Astrocyte (in vitro differentiated cells and primary cell): Measurements from ENCODE around the gene ZNF277. TPM values are rescaled to one million over a fixed set of nuclear protein-coding genes. Genes with fewer than 3 reads are reported as not detected.

Source experiments
- DNase-seq: peaks from one replicate; pipeline ENCODE4 v3.0.0-alpha.2; 2010; ENCODE audit warnings: low read depth
- FAIRE-seq: peaks from 2 replicates; lab custom pipeline; 2011; peaks lifted over from hg19 to GRCh38; lab: Jason Lieb, UNC
- H2AFZ ChIP-seq: 2 replicates; pipeline ENCODE4 v1.6.0; 2012; ENCODE audit warnings: low read depth, low read length, inconsistent platforms
- H3K27ac ChIP-seq: 2 replicates; pipeline ENCODE4 v1.5.1; 2011; ENCODE audit warnings: low read depth, low read length, inconsistent platforms
- H3K27me3 ChIP-seq: 2 replicates; pipeline ENCODE4 v1.6.0; 2011; ENCODE audit warnings: low read length, inconsistent platforms; ENCODE audit not compliant: insufficient read depth
- H3K36me3 ChIP-seq: 2 replicates; pipeline ENCODE4 v1.5.1; 2011; ENCODE audit warnings: low read length, inconsistent platforms; ENCODE audit not compliant: insufficient read depth
- H3K4me1 ChIP-seq: 2 replicates; pipeline ENCODE4 v1.5.1; 2011; ENCODE audit warnings: low read length, inconsistent platforms; ENCODE audit not compliant: insufficient read depth
- H3K4me2 ChIP-seq: 2 replicates; pipeline ENCODE4 v1.6.0; 2012; ENCODE audit warnings: low read length, inconsistent platforms
- H3K4me3 ChIP-seq: 2 replicates; pipeline ENCODE4 v1.5.1; 2011; ENCODE audit warnings: low read depth, mild to moderate bottlenecking, low read length, inconsistent platforms; ENCODE audit not compliant: insufficient read depth
- H3K79me2 ChIP-seq: 2 replicates; pipeline ENCODE4 v1.6.0; 2012; ENCODE audit warnings: mild to moderate bottlenecking, low read length, inconsistent platforms; ENCODE audit not compliant: insufficient read depth
- H3K9ac ChIP-seq: 2 replicates; pipeline ENCODE4 v1.6.0; 2012; ENCODE audit warnings: mild to moderate bottlenecking, low read length, inconsistent platforms
- H3K9me3 ChIP-seq: 2 replicates; pipeline ENCODE4 v1.5.1; 2012; ENCODE audit warnings: low read depth, mild to moderate bottlenecking, low read length, inconsistent platforms; ENCODE audit not compliant: insufficient read depth
- H4K20me1 ChIP-seq: 2 replicates; pipeline ENCODE4 v1.6.0; 2012; ENCODE audit warnings: low read length, inconsistent platforms; ENCODE audit not compliant: insufficient read depth
- H3K27ac Mint-ChIP-seq: one replicate; pipeline ENCODE4 v1.8.0; 2021; ENCODE audit warnings: mild to moderate bottlenecking, mixed read lengths; ENCODE audit not compliant: unreplicated experiment
- H3K27me3 Mint-ChIP-seq: one replicate; pipeline ENCODE4 v1.8.0; 2021; ENCODE audit warnings: low read depth, mixed read lengths; ENCODE audit not compliant: unreplicated experiment
- H3K36me3 Mint-ChIP-seq: one replicate; pipeline ENCODE4 v1.8.0; 2021; ENCODE audit warnings: low read depth, mixed read lengths; ENCODE audit not compliant: unreplicated experiment
- H3K4me1 Mint-ChIP-seq: one replicate; pipeline ENCODE4 v1.8.0; 2021; ENCODE audit warnings: low read depth, mixed read lengths; ENCODE audit not compliant: unreplicated experiment
- H3K4me3 Mint-ChIP-seq: one replicate; pipeline ENCODE4 v1.8.0; 2021; ENCODE audit warnings: mild to moderate bottlenecking, moderate library complexity, mixed read lengths; ENCODE audit not compliant: unreplicated experiment
- H3K9me3 Mint-ChIP-seq: one replicate; pipeline ENCODE4 v1.8.0; 2021; ENCODE audit warnings: mild to moderate bottlenecking, mixed read lengths; ENCODE audit not compliant: unreplicated experiment
- CTCF ChIP-seq: IDR thresholded peaks from 2 replicates; pipeline ENCODE4 v1.5.1; 2011; ENCODE audit warnings: low read depth, mild to moderate bottlenecking, inconsistent platforms, low read length, moderate library complexity; ENCODE audit not compliant: insufficient read depth
- EZH2 ChIP-seq: IDR thresholded peaks from 2 replicates; pipeline ENCODE4 v1.6.1; 2012; ENCODE audit warnings: mild to moderate bottlenecking, low read length, inconsistent platforms; ENCODE audit not compliant: insufficient read depth
- total RNA-seq: library from RNA; stranded (reverse); gene quantifications from 2 replicates; pipeline ENCODE4 v1.2.1, GENCODE V29; 2021

ZNF277 gene
- total RNA-seq, 1 donor from 2014 or later: 23.0 TPM

DNA sequence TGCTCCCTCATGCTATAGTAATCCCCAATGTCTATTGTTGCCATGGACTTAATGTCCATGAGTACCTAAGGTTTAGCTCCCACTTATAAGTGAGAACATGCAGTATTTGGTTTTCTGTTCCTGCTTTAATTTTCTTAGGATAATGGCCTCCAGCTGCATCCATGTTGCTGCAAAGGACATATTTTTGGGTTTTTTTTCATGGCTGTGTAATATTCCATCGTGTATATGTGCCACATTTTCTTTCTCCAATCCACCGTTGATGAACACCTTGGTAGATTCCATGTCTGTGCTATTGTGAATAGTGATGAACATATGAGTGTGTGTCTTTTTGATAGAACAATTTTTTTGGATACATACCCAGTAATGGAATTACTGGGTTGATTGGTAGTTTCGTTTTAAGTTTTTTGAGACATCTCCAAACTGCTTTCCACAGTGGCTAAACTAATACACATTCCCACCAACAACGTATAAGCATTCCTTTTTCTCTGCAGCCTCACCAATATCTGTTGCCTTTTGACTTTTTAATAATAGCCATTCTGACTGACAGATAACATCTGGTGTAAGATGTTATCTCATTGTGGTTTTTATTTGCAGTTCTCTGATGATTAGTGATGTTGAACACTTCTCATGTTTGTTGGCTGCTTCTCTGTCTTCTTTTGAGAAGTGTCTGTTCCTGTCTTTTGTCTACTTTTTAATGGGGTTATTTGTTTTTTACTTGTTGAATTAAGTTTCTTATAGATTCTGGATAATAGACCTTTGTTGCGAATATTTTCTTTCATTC is 175.0 kb downstream of the ZNF277 start:
- Histone ChIP-seq H2AFZ (no peak overlapping the region), H3K9me3 (no peaks in the 10 kb centered on the region), H4K20me1 (no peaks in the 10 kb centered on the region), H3K27ac (no peak overlapping the region), H3K27me3 (peaks cover 4% of the 10 kb centered on the region), H3K9ac (no peak overlapping the region), H3K79me2 (no peaks in the 10 kb centered on the region), H3K4me3 (no peak overlapping the region), H3K4me2 (no peak overlapping the region), H3K36me3 (no peaks in the 10 kb centered on the region), H3K4me1 (no peaks in the 10 kb centered on the region)
- H3K9me3 Mint-ChIP-seq: no peaks in the 10 kb centered on the region
- H3K4me1 Mint-ChIP-seq: peaks cover 4% of the 10 kb centered on the region
- H3K27ac Mint-ChIP-seq: no peak overlapping the region
- H3K36me3 Mint-ChIP-seq: no peaks in the 10 kb centered on the region
- H3K27me3 Mint-ChIP-seq: no peaks in the 10 kb centered on the region
- H3K4me3 Mint-ChIP-seq: no peak overlapping the region
- DNase-seq (no peak), FAIRE-seq (no peak)
- TF ChIP-seq CTCF (no peak), EZH2 (no peak)

DNA sequence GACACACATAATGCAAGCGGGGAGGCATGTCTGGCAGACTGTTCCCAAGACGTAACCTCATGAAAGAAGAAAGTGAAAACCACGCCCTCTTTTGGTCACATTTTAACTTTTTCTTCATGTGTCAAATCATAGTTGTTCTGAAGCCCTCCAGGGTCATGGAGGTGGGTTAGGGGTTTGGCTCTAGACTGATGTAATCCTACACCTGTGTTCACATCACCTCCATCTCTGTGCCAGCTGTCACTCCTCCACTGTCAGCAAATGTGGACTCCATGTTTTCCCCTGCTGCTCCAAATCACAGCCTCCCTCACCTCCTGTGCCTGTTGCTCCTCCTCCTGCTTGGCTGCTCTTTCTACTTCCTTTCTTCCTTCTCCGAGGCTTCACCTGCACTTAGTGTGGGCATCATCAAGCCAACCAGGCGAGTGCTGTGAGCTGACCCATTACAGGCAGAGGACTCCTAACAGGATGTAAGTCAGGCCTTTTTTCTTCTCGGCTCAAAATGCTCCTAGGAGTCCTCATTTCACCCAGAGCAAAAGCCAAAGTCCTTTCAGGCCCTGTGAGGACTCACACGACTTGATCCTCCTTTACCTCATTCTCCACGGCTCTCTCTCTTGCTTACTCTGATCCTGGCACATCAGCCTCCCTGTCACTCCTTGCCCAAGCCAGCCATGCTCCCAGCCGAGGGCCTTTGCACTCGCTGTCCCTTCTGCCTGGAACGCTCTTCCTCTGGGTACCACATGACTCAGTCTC is 177.3 kb downstream of the ZNF277 start:
- no peaks in the 10 kb centered on the region for H3K36me3 ChIP-seq
- H3K27ac Mint-ChIP-seq: no peak overlapping the region
- H3K27me3 ChIP-seq: peaks cover 4% of the 10 kb centered on the region
- H3K79me2 ChIP-seq: no peaks in the 10 kb centered on the region
- peaks cover 4% of the 10 kb centered on the region for H3K4me1 Mint-ChIP-seq
- H3K9me3 ChIP-seq: no peaks in the 10 kb centered on the region
- no peaks in the 10 kb centered on the region for H3K9me3 Mint-ChIP-seq
- H3K4me1 ChIP-seq: no peaks in the 10 kb centered on the region
- H3K4me3 Mint-ChIP-seq: no peak overlapping the region
- H3K4me2 ChIP-seq: no peak overlapping the region
- no peaks in the 10 kb centered on the region for H3K27me3 Mint-ChIP-seq
- H3K36me3 Mint-ChIP-seq: no peaks in the 10 kb centered on the region
- H3K4me3 ChIP-seq: no peak overlapping the region
- no peak overlapping the region for H3K27ac ChIP-seq
- H2AFZ ChIP-seq: no peak overlapping the region
- no peak overlapping the region for H3K9ac ChIP-seq
- FAIRE-seq (no peak), DNase-seq (no peak)
- H4K20me1 ChIP-seq: no peaks in the 10 kb centered on the region
- no peak for TF ChIP-seq EZH2
- no peak for TF ChIP-seq CTCF

DNA sequence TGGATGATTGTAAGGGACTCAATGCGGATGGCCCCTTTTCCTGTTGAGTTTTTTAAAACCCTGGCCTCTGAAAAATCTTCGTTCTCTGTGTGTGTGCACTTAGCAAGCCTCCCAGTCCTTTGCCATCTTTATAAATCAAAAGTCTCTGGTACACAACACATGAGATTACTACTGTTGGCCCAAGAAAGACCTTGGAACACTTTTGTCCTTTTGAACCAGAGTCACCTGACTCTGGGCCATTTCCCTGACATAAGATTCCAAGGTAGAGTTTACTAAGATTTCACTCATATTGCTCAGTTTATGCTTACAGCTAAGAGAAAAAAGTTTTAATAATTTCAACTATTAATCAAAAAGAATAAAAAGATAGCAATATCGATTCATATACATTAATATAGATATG is 179.0 kb downstream of the ZNF277 start:
- no peaks in the 10 kb centered on the region for H3K27me3 Mint-ChIP-seq
- H3K9ac ChIP-seq: no peak overlapping the region
- peaks cover 4% of the 10 kb centered on the region for H3K27me3 ChIP-seq
- H2AFZ ChIP-seq: no peak overlapping the region
- FAIRE-seq: no peak
- H3K9me3 ChIP-seq: no peaks in the 10 kb centered on the region
- no peaks in the 10 kb centered on the region for H4K20me1 ChIP-seq
- H3K4me3 Mint-ChIP-seq: no peak overlapping the region
- DNase-seq: no peak
- no peaks in the 10 kb centered on the region for H3K36me3 Mint-ChIP-seq
- H3K4me3 ChIP-seq: no peak overlapping the region
- H3K9me3 Mint-ChIP-seq: no peaks in the 10 kb centered on the region
- no peak overlapping the region for H3K27ac Mint-ChIP-seq
- H3K27ac ChIP-seq: no peak overlapping the region
- H3K4me1 Mint-ChIP-seq: peaks cover 4% of the 10 kb centered on the region
- no peaks in the 10 kb centered on the region for H3K79me2 ChIP-seq
- H3K36me3 ChIP-seq: no peaks in the 10 kb centered on the region
- TF ChIP-seq EZH2 (no peak), CTCF (no peak)
- no peaks in the 10 kb centered on the region for H3K4me1 ChIP-seq
- no peak overlapping the region for H3K4me2 ChIP-seq
